ENCODE measurements around the gene HELZ. TPM values are rescaled to one million over a fixed set of nuclear protein-coding genes. Genes with fewer than 3 reads are reported as not detected.

HELZ gene
- total RNA-seq, 2 donors from 2014 or later = 51.4 to 74.7 TPM

DNA sequence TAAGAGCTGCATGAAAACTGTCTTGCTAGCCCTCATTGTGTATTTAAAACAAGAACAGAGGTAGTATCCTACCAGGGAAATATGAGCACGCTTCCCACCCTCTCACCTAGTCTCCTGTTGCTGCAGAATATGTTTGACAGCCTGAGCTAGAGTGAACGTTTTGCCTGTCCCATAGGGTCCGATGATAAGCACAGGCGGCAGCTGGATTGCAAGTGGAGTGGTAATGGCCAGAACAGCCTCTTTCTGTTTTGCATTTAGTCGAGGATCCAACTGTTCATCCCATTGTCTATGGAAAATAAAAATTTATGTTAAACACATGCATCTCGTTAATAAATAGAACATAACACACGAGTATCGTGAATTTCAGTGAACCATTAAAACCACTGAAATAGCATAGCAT lies 84.2 kb downstream of the HELZ start:
- no peak for DNase-seq

DNA sequence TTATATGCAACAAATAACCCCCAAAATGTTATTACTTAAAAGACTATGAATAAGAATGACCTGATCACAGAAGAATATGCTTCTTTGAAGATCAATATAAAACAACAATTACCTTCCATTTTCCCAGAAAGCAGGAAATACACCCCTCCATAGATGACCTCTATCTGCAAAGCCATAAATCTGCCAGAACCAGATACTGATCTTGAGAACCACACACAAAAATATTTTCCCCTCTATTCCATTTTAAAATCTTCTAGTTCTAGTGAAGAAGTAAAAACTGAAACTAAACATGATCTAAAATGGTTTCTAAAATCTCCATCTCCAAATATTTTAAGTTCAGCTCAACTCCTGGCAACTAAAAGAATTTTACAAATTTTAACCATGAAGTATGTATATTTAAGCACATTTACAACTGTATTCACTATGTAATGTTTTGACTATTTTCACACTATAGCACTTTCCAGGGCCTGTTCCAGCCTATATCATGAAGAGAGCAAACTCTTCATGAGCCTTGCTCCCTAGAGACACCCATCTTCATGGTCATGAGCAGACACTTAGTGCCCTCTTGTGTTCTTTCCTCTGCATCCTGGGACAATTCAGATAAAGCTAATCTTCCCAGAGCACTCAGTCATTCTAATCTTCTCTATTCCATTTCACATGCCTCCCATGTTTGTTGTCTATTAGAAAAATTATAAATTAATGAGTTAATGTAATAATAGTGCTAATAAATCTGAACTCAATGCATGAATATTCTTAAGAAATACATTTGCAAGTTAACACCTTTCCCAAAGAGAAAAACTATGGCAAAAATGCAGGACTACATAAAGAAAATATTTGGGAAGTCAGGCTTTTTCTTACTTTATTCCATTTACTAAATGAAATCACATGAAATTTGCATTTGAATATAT lies 87.0 kb downstream of the HELZ start:
- H3K27me3 ChIP-seq (ENCODE audit: control insufficient read depth, insufficient read depth, low read length, poor library complexity, severe bottlenecking) = no peaks in the 10 kb centered on the region

More for the DNA sequence above, 84.2 kb downstream of the HELZ start:
- WGBS, 2 experiments (ENCODE audit: insufficient coverage in 1 of 2, insufficient read length in 1 of 2) = 90 to 95% methylated on average over 7 to 8 of the region's 8 CpGs
- H3K27me3 ChIP-seq (ENCODE audit: control insufficient read depth, insufficient read depth, low read length, poor library complexity, severe bottlenecking) = no peaks in the 10 kb centered on the region
- no peaks in the 10 kb centered on the region for H3K9me3 Mint-ChIP-seq
- H3K4me1 Mint-ChIP-seq = no peaks in the 10 kb centered on the region
- H3K27ac Mint-ChIP-seq = no peak overlapping the region
- no peak for TF ChIP-seq CTCF (conservative IDR thresholded peaks at IDR 0.05)
- H3K9ac ChIP-seq (ENCODE audit: extremely low read depth, low read length, poor library complexity, severe bottlenecking) = no peak overlapping the region
- H3K4me3 Mint-ChIP-seq = no peak overlapping the region
- H3K4me1 ChIP-seq (ENCODE audit: control insufficient read depth, insufficient read depth, low read length) = no peaks in the 10 kb centered on the region
- H3K27ac ChIP-seq (ENCODE audit: low read depth, low read length) = no peak overlapping the region
- peaks cover 47% of the 10 kb centered on the region for H3K36me3 Mint-ChIP-seq (ENCODE audit: low read depth)
- no peak overlapping the region for H3K4me3 ChIP-seq (ENCODE audit: low read length)
- H3K9me3 ChIP-seq (ENCODE audit: control insufficient read depth, low read length) = peaks cover 4% of the 10 kb centered on the region
- peaks cover 59% of the 10 kb centered on the region for H3K36me3 ChIP-seq (ENCODE audit: control insufficient read depth, insufficient read depth, low read length)
- no peaks in the 10 kb centered on the region for H3K27me3 Mint-ChIP-seq (ENCODE audit: insufficient read depth)

More for the DNA sequence above, 87.0 kb downstream of the HELZ start:
- DNase-seq = no peak
- H3K27me3 Mint-ChIP-seq (ENCODE audit: insufficient read depth) = no peaks in the 10 kb centered on the region
- H3K4me1 Mint-ChIP-seq = peaks cover 4% of the 10 kb centered on the region
- peaks cover 47% of the 10 kb centered on the region for H3K36me3 ChIP-seq (ENCODE audit: control insufficient read depth, insufficient read depth, low read length)
- H3K4me3 ChIP-seq (ENCODE audit: low read length) = no peak overlapping the region
- H3K4me3 Mint-ChIP-seq = no peak overlapping the region
- no peak overlapping the region for H3K27ac Mint-ChIP-seq
- H3K36me3 Mint-ChIP-seq (ENCODE audit: low read depth) = peaks cover 31% of the 10 kb centered on the region
- H3K27ac ChIP-seq (ENCODE audit: low read depth, low read length) = no peak overlapping the region
- H3K9me3 ChIP-seq (ENCODE audit: control insufficient read depth, low read length) = no peaks in the 10 kb centered on the region
- TF ChIP-seq CTCF (conservative IDR thresholded peaks at IDR 0.05) = peak; percentile 70
- no peaks in the 10 kb centered on the region for H3K4me1 ChIP-seq (ENCODE audit: control insufficient read depth, insufficient read depth, low read length)
- H3K9ac ChIP-seq (ENCODE audit: extremely low read depth, low read length, poor library complexity, severe bottlenecking) = no peak overlapping the region
- no peaks in the 10 kb centered on the region for H3K9me3 Mint-ChIP-seq

Measured in endodermal cell (in vitro differentiated cells).